HepG2 (cell line): ENCODE data around the gene NUB1. TPM values are rescaled to one million over a fixed set of nuclear protein-coding genes. Genes with fewer than 3 reads are reported as not detected.

Experiments used
- ATAC-seq: fragments of 200-7000 bp; cut with Tn5 transposase; 3 replicates; pipeline ENCODE4 v1.9.1; 2020; ENCODE audit warnings: mild to moderate bottlenecking, moderate library complexity
- BruUV-seq: library from RNA; stranded (reverse); fragments of 400-500 nt; replicated peaks from 2 replicates; lab custom pipeline; 2021; lab: Mats Ljungman, UMichigan
- CTCF ChIA-PET: fragments of 300-600 bp; formaldehyde crosslinking; extraction: SDS; loops from one replicate; lab custom pipeline; 2021; ENCODE audit warnings: low total read pairs, inconsistent platforms, low intra/inter-chr PET ratio; lab: Yijun Ruan, JAX
- POLR2A ChIA-PET: fragments of 350-600 bp; sonication (Branson Sonifier 250); formaldehyde crosslinking; loops from one replicate; lab custom pipeline; 2020; ENCODE audit warnings: antibody characterized with exemption, inconsistent platforms; lab: Yijun Ruan, JAX
- DNase-seq: peaks from one replicate; pipeline ENCODE4 v3.0.0-alpha.2; 2015; ENCODE audit warnings: low spot score
- FAIRE-seq: peaks from 3 replicates; lab custom pipeline; 2011; peaks lifted over from hg19 to GRCh38; lab: Jason Lieb, UNC
- H2AFZ ChIP-seq: one replicate; pipeline ENCODE4 v1.6.1; 2011; ENCODE audit warnings: low read length, inconsistent platforms
- H3K27ac ChIP-seq: fragments of 300-600 bp; 3 replicates; pipeline ENCODE4 v1.8.0; 2011; ENCODE audit warnings: mixed run types, mild to moderate bottlenecking, mixed read lengths, low read length, inconsistent platforms; ENCODE audit not compliant: insufficient read depth; ENCODE audit errors: extremely low read length
- H3K27me3 ChIP-seq, 2 experiments: fragments of 200-600 bp in 1 of 2; 2 replicates in 1 of 2; 3 replicates in 1 of 2; pipeline versions ENCODE4 v1.6.0 to v1.8.0; 2011; ENCODE audit warnings: low read length in 2 of 2, mild to moderate bottlenecking in 2 of 2, moderate library complexity in 2 of 2, inconsistent platforms in 1 of 2; ENCODE audit not compliant: insufficient read depth in 2 of 2, control insufficient read depth in 1 of 2
- H3K36me3 ChIP-seq, 2 experiments: fragments of 200-600 bp in 1 of 2; replicated peaks in 1 of 2; 2 replicates in 1 of 2; 3 replicates in 1 of 2; pipeline versions ENCODE4 v1.5.1 to v1.8.0; 2011; ENCODE audit warnings: low read length in 2 of 2, inconsistent platforms in 1 of 2; ENCODE audit not compliant: insufficient read depth in 2 of 2, control insufficient read depth in 1 of 2
- H3K4me1 ChIP-seq: 2 replicates; pipeline ENCODE4 v1.5.1; 2012; ENCODE audit warnings: low read length, inconsistent platforms; ENCODE audit not compliant: insufficient read depth
- H3K4me2 ChIP-seq: 2 replicates; pipeline ENCODE4 v1.6.0; 2011; ENCODE audit warnings: low read depth, low read length, inconsistent platforms
- H3K4me3 ChIP-seq, 3 experiments: fragments of 200-600 bp in 1 of 3; sonication (generic), shearing (Covaris generic) in 1 of 3; replicated peaks in 1 of 3; 2 replicates each; pipeline ENCODE4 v1.5.1; 2011 to 2016; ENCODE audit warnings: low read length in 3 of 3, inconsistent platforms in 2 of 3, low read depth in 2 of 3, mild to moderate bottlenecking in 2 of 3, control low read depth in 1 of 3, mixed read lengths in 1 of 3; ENCODE audit not compliant: insufficient read depth in 1 of 3
- H3K79me2 ChIP-seq: one replicate; pipeline ENCODE4 v1.6.1; 2011; ENCODE audit warnings: low read length, inconsistent platforms; ENCODE audit not compliant: insufficient read depth
- H3K9ac ChIP-seq: 2 replicates; pipeline ENCODE4 v1.6.0; 2011; ENCODE audit warnings: mild to moderate bottlenecking, low read depth, low read length, inconsistent platforms; ENCODE audit not compliant: insufficient read depth
- H3K9me3 ChIP-seq: 2 replicates; pipeline ENCODE4 v1.5.1; 2012; ENCODE audit warnings: mild to moderate bottlenecking, low read length
- H4K20me1 ChIP-seq: 2 replicates; pipeline ENCODE4 v1.6.0; 2011; ENCODE audit warnings: inconsistent platforms, mild to moderate bottlenecking, low read length, moderate library complexity; ENCODE audit not compliant: insufficient read depth
- BORCS8-MEF2B ChIP-seq: sonication (generic); formaldehyde crosslinking; IDR thresholded peaks from 2 replicates; pipeline ENCODE4 v1.8.0; 2022; ENCODE audit warnings: mild to moderate bottlenecking, missing genetic modification reagents
- CSRNP1 ChIP-seq: sonication (generic); formaldehyde crosslinking; IDR thresholded peaks from 2 replicates; pipeline ENCODE4 v1.8.1; 2023; ENCODE audit warnings: mild to moderate bottlenecking, missing genetic modification reagents
- EHMT2 ChIP-seq: fragments of 200-600 bp; sonication (generic); IDR thresholded peaks from 2 replicates; pipeline ENCODE4 v1.7.0; 2017; ENCODE audit warnings: antibody characterized with exemption, low read depth, low read length, borderline replicate concordance
- NR2C2 ChIP-seq: sonication (generic); formaldehyde crosslinking; IDR thresholded peaks from 2 replicates; pipeline ENCODE4 v1.4.0; 2020; ENCODE audit warnings: missing genetic modification reagents, mild to moderate bottlenecking, moderate library complexity, borderline replicate concordance
- NR2F6 ChIP-seq, 2 experiments: IDR thresholded peaks; 2 replicates each; pipeline ENCODE4 v1.6.1; 2016; ENCODE audit warnings: antibody characterized with exemption in 1 of 2, mild to moderate bottlenecking in 1 of 2
- POGK ChIP-seq: sonication (generic); formaldehyde crosslinking; conservative IDR thresholded peaks from 2 replicates; pipeline ENCODE4 v1.8.0; 2022; ENCODE audit warnings: mild to moderate bottlenecking, moderate library complexity, missing genetic modification reagents
- ZBTB2 ChIP-seq: sonication (generic); formaldehyde crosslinking; IDR thresholded peaks from 2 replicates; pipeline ENCODE4 v1.8.0; 2022; ENCODE audit warnings: low read depth, missing genetic modification reagents
- ZNF24 ChIP-seq: fragments of 450-650 bp; IDR thresholded peaks from 2 replicates; pipeline ENCODE4 v1.6.1; 2017; ENCODE audit warnings: antibody characterized with exemption, mild to moderate bottlenecking
- ZNF367 ChIP-seq: sonication (generic); formaldehyde crosslinking; IDR thresholded peaks from 2 replicates; pipeline ENCODE4 v1.4.0; 2020; ENCODE audit warnings: missing genetic modification reagents, borderline replicate concordance
- ZNF720 ChIP-seq: sonication (generic); formaldehyde crosslinking; IDR thresholded peaks from 2 replicates; pipeline ENCODE4 v1.4.0; 2020; ENCODE audit warnings: missing genetic modification reagents
- WGBS: methylation state at CpG from one replicate; pipeline ENCODE4 v1.1.6; 2017; ENCODE audit warnings: low lambda C conversion rate; 5-methylcytosine and 5-hydroxymethylcytosine counted together
- in situ Hi-C: cut with HindIII; loops from 2 replicates; pipeline ENCODE4 v1.10.0; 2017; ENCODE audit warnings: low pct_unique_long_range_greater_than_20kb; ENCODE audit not compliant: extremely low pct_ligation_motif_present
- intact Hi-C: fragments of 100-400 bp; cut with micrococcal nuclease; formaldehyde crosslinking; loops from one replicate; pipeline ENCODE4 v1.10.0; 2022; ENCODE audit not compliant: unreplicated experiment
- polyA plus RNA-seq, 8 experiments: library from polyadenylated mRNA; depleted of rRNA in 3 of 8; stranded (reverse) in 7 of 8; unstranded in 1 of 8; fragments of >200 nt; fragmentation: Illumina TruSeq in 4 of 8; extraction: Trizol in 4 of 8; gene quantifications; 2 replicates each; pipeline versions ENCODE4 v1.2.1 to v1.2.3, GENCODE V29; 2011 to 2016; ENCODE audit warnings: low read depth in 4 of 8, missing spikeins in 1 of 8, mixed read lengths in 1 of 8; ENCODE audit not compliant: insufficient read depth in 1 of 8
- total RNA-seq, 5 experiments: library from RNA; depleted of rRNA; stranded (reverse); fragments of >200 nt; fragmentation: Illumina TruSeq; extraction: Trizol; gene quantifications; 2 replicates each; pipeline ENCODE4 v1.2.3, GENCODE V29; 2016; ENCODE audit warnings: low read depth in 1 of 5
- TF ChIP-seq, protein P1 (sequence below): sonication (generic); formaldehyde crosslinking; IDR thresholded peaks from 2 replicates; pipeline ENCODE4 v1.4.0; 2020; ENCODE audit warnings: missing genetic modification reagents, borderline replicate concordance
- TF ChIP-seq, protein P2 (sequence below): sonication (generic); formaldehyde crosslinking; IDR thresholded peaks from 2 replicates; pipeline ENCODE4 v1.5.1; 2020; ENCODE audit warnings: mild to moderate bottlenecking, missing genetic modification reagents, moderate library complexity

NUB1 gene
- total and polyA plus RNA-seq, 2 of the 13 experiments (the other 11 are each of a cell fraction or from before 2014, with no cell fraction given): 27.1 to 37.0 TPM

DNA sequence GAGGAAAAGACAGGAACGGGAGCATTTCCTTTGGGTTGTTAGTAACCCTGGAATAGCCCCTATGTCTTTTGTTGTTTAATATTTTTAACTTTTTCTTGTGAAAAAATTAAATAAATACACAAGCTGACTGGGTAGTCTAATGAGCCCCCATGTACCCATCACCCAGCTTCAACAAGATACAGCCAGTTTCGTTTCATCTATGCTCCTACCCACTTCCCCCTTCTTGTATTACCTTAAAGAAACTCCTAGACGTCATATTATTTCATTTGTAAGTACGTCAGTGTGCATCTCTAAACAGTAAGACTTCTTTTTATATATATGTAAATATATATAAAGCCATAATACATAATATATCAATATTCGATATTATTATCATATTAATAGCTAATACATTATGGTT is 42.8 kb upstream of the NUB1 start:
- H3K4me3 ChIP-seq: no peak overlapping the region
- CTCF ChIA-PET: no interaction called here
- ATAC-seq (no peak), DNase-seq (no peak), FAIRE-seq (no peak)
- no peaks in the 10 kb centered on the region for H3K9me3 ChIP-seq
- H3K4me1 ChIP-seq: no peaks in the 10 kb centered on the region
- H3K79me2 ChIP-seq: no peaks in the 10 kb centered on the region
- intact Hi-C loops: no loop called here
- H3K27ac ChIP-seq: no peak overlapping the region
- H3K36me3 ChIP-seq: no peaks in the 10 kb centered on the region
- H3K27me3 ChIP-seq: peaks cover 4 to 19% of the 10 kb centered on the region in 2 experiments; a peak in 3 of 5 replicates
- no peak overlapping the region for H3K4me2 ChIP-seq
- WGBS: 14% methylated on average over 5 of the region's 5 CpGs
- no peak overlapping the region for H3K9ac ChIP-seq
- POLR2A ChIA-PET: no interaction called here
- H2AFZ ChIP-seq: no peak overlapping the region
- in situ Hi-C loops: no loop called here
- no TSS peak for BruUV-seq
- H4K20me1 ChIP-seq: no peaks in the 10 kb centered on the region
- TF ChIP-seq, protein P1, sequence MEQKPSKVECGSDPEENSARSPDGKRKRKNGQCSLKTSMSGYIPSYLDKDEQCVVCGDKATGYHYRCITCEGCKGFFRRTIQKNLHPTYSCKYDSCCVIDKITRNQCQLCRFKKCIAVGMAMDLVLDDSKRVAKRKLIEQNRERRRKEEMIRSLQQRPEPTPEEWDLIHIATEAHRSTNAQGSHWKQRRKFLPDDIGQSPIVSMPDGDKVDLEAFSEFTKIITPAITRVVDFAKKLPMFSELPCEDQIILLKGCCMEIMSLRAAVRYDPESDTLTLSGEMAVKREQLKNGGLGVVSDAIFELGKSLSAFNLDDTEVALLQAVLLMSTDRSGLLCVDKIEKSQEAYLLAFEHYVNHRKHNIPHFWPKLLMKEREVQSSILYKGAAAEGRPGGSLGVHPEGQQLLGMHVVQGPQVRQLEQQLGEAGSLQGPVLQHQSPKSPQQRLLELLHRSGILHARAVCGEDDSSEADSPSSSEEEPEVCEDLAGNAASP: no peak
- TF ChIP-seq ZBTB2 (CRISPR knock-in tag) (no peak), BORCS8-MEF2B (CRISPR knock-in tag) (no peak), ZNF24 (no peak), NR2C2 (CRISPR knock-in tag) (no peak), ZNF367 (CRISPR knock-in tag) (no peak), CSRNP1 (CRISPR knock-in tag) (no peak), POGK (no peak), NR2F6 (IDR thresholded peaks at IDR 0.05) (no peak), NR2F6 (CRISPR knock-in tag; IDR thresholded peaks at IDR 0.05) (no peak), EHMT2 (no peak), ZNF720 (no peak)
- TF ChIP-seq, protein P2, sequence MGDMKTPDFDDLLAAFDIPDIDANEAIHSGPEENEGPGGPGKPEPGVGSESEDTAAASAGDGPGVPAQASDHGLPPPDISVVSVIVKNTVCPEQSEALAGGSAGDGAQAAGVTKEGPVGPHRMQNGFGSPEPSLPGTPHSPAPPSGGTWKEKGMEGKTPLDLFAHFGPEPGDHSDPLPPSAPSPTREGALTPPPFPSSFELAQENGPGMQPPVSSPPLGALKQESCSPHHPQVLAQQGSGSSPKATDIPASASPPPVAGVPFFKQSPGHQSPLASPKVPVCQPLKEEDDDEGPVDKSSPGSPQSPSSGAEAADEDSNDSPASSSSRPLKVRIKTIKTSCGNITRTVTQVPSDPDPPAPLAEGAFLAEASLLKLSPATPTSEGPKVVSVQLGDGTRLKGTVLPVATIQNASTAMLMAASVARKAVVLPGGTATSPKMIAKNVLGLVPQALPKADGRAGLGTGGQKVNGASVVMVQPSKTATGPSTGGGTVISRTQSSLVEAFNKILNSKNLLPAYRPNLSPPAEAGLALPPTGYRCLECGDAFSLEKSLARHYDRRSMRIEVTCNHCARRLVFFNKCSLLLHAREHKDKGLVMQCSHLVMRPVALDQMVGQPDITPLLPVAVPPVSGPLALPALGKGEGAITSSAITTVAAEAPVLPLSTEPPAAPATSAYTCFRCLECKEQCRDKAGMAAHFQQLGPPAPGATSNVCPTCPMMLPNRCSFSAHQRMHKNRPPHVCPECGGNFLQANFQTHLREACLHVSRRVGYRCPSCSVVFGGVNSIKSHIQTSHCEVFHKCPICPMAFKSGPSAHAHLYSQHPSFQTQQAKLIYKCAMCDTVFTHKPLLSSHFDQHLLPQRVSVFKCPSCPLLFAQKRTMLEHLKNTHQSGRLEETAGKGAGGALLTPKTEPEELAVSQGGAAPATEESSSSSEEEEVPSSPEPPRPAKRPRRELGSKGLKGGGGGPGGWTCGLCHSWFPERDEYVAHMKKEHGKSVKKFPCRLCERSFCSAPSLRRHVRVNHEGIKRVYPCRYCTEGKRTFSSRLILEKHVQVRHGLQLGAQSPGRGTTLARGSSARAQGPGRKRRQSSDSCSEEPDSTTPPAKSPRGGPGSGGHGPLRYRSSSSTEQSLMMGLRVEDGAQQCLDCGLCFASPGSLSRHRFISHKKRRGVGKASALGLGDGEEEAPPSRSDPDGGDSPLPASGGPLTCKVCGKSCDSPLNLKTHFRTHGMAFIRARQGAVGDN (CRISPR knock-in tag): no peak
